ENCODE results near the gene DNM1.

DNA sequence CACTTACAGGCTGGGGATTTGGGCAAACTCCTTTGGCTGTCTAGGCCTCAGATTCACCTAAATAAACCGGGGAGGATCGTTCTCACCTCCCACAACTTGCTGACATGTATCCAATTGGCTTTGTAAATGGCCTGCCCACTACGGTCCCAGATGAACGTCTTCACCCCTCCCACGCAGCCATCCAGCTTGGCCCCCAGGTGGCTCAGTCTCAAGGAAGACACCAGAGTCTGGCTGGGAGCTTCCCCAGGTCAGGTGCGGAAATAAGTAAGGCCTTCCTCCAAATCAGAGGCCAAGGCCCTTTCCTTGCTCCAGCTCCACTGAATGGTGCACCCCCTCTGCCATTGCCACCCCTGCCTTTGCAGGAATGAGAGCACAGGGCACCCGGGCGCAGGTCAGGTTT is 23.2 kb upstream of the DNM1 start:
- TF ChIP-seq, protein P1, sequence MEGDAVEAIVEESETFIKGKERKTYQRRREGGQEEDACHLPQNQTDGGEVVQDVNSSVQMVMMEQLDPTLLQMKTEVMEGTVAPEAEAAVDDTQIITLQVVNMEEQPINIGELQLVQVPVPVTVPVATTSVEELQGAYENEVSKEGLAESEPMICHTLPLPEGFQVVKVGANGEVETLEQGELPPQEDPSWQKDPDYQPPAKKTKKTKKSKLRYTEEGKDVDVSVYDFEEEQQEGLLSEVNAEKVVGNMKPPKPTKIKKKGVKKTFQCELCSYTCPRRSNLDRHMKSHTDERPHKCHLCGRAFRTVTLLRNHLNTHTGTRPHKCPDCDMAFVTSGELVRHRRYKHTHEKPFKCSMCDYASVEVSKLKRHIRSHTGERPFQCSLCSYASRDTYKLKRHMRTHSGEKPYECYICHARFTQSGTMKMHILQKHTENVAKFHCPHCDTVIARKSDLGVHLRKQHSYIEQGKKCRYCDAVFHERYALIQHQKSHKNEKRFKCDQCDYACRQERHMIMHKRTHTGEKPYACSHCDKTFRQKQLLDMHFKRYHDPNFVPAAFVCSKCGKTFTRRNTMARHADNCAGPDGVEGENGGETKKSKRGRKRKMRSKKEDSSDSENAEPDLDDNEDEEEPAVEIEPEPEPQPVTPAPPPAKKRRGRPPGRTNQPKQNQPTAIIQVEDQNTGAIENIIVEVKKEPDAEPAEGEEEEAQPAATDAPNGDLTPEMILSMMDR (IDR thresholded peaks at IDR 0.05; ENCODE audit: low read depth, low read length, missing input control), result no peak
- TF ChIP-seq EGR1 (IDR thresholded peaks at IDR 0.05; ENCODE audit: low read depth in 2 of 2) (no peak), RAD21 (IDR thresholded peaks at IDR 0.05) (no peak), TAF1 (conservative IDR thresholded peaks at IDR 0.05) (no peak)
- TF ChIP-seq, protein P2, sequence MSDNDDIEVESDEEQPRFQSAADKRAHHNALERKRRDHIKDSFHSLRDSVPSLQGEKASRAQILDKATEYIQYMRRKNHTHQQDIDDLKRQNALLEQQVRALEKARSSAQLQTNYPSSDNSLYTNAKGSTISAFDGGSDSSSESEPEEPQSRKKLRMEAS (IDR thresholded peaks at IDR 0.05), result no peak
- TF ChIP-seq, protein P3, sequence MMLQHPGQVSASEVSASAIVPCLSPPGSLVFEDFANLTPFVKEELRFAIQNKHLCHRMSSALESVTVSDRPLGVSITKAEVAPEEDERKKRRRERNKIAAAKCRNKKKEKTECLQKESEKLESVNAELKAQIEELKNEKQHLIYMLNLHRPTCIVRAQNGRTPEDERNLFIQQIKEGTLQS (IDR thresholded peaks at IDR 0.05), result no peak
- TF ChIP-seq, protein P4, sequence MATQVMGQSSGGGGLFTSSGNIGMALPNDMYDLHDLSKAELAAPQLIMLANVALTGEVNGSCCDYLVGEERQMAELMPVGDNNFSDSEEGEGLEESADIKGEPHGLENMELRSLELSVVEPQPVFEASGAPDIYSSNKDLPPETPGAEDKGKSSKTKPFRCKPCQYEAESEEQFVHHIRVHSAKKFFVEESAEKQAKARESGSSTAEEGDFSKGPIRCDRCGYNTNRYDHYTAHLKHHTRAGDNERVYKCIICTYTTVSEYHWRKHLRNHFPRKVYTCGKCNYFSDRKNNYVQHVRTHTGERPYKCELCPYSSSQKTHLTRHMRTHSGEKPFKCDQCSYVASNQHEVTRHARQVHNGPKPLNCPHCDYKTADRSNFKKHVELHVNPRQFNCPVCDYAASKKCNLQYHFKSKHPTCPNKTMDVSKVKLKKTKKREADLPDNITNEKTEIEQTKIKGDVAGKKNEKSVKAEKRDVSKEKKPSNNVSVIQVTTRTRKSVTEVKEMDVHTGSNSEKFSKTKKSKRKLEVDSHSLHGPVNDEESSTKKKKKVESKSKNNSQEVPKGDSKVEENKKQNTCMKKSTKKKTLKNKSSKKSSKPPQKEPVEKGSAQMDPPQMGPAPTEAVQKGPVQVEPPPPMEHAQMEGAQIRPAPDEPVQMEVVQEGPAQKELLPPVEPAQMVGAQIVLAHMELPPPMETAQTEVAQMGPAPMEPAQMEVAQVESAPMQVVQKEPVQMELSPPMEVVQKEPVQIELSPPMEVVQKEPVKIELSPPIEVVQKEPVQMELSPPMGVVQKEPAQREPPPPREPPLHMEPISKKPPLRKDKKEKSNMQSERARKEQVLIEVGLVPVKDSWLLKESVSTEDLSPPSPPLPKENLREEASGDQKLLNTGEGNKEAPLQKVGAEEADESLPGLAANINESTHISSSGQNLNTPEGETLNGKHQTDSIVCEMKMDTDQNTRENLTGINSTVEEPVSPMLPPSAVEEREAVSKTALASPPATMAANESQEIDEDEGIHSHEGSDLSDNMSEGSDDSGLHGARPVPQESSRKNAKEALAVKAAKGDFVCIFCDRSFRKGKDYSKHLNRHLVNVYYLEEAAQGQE (IDR thresholded peaks at IDR 0.05), result no peak

All from liver (tissue), 3 donors.